Stimulated activated CD4-positive, alpha-beta T cell treated with anti-CD3 and anti-CD28 coated beads, Interleukin-4, amount 100 ng/mL, for 1 hour (primary cell): ENCODE results near the gene ASNSD1.
"Not testable (repeated sequence)": the region's sequence is repeated elsewhere in the genome, so short reads cannot be mapped to it uniquely, and the experiment has no call there.

Experiments used
- DNase-seq: peaks from one replicate; pipeline ENCODE4 v3.0.0-alpha.2; 2020

The ASNSD1 gene

DNA sequence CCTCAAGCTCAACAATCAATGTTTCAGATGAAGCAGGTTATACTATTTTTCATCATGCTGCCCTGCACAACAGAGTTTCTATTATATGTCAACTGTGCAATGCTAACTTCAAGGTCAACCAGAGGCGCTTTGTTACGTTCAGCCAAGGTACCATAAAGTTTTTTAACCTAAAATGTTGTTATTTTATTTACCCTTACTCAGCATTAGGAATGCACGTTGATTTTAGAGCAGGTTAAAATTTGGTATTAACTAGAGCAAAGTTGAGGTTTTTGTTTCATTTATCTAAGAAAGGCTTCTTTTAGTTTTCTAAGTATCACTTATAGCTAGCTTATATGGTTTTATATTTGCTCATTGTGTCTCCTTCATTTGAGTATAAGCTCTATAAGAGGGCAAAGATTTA is 35.0 kb downstream of the ASNSD1 start:
- DNase-seq = no peak

DNA sequence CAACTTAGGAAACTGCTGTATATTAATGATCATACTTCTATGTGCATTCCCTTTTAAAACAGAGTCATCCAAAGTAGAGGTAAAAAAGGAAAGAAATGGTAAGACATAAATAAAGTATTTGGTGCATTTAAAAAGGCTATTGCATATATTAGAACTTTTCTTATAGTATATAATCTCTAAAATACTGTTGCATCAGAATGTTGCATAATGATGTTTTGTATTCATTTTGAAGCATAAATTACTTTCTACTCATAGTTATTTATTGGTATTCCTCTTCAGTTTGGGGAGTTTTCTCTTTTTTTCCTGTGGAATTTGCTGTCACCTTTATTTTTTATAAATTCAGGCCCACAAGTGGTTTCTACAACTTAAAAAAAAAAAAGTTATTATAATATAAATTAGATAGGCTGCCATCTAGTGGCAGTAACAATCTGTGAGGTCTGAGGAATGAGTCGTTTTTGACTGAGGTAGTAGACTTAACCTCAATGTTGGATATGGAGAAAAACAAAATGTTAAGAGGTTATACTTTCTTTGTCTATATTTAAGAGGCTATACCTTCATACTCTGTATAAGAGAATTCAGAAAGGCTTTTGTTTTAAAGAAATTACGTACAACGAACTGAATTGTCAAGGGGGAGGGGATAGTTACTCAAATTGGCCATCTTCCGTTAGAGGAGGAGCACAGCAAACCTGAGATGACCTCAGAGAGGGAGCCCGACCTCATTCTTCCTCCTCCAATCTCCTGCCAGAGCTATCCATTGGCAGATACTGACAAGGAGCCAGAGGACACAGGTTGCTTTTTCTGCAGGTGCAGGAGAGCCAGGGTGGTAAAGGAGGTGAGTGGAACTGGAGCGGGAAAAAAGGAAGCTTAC is 37.0 kb downstream of the ASNSD1 start:
- no peak for DNase-seq

- DNase-seq = no peak
Measured at GRCh38 chr2:189700681-189701080, 39.4 kb downstream of the ASNSD1 start.

- DNase-seq = no peak
Measured at GRCh38 chr2:189702071-189702470, 40.8 kb downstream of the ASNSD1 start.

- DNase-seq = no peak
Measured at GRCh38 chr2:189709501-189710221, 48.4 kb downstream of the ASNSD1 start.

DNA sequence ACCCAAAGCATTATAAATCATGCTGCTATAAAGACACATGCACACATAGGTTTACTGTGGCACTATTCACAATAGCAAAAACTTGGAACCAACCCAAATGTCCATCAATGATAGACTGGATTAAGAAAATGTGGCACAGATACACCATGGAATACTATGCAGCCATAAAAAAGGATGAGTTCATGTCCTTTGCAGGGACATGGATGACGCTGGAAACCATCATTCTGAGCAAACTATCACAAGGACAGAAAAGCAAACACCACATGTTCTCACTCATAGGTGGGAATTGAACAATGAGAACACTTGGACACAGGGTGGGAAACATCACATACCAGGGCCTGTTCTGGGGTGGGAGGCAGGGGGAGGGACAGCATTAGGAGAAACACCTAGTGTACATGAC is 56.3 kb downstream of the ASNSD1 start:
- not testable (repeated sequence) for DNase-seq

DNA sequence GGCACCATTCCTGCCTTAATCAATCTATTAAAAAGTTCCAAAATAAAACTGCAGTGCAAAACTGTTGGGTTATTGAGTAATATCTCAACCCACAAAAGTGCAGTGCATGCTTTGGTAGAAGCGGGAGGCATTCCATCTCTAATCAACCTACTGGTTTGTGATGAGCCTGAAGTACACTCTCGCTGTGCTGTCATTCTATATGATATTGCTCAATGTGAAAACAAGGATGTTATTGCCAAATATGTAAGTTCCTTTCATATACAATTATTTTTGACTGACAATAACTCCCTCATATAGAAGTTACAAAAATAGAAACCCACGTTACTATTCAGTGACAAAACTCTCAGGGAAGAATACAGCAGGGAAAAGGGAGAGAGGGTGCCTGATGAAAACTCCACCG is 58.3 kb downstream of the ASNSD1 start:
- DNase-seq = no peak
